Measurements from ENCODE around the gene SMAD5.

SMAD5 gene

GRCh38 chr5:136198453-136198852 is 65.8 kb downstream of the SMAD5 start:
- DNase-seq = no peak

DNA sequence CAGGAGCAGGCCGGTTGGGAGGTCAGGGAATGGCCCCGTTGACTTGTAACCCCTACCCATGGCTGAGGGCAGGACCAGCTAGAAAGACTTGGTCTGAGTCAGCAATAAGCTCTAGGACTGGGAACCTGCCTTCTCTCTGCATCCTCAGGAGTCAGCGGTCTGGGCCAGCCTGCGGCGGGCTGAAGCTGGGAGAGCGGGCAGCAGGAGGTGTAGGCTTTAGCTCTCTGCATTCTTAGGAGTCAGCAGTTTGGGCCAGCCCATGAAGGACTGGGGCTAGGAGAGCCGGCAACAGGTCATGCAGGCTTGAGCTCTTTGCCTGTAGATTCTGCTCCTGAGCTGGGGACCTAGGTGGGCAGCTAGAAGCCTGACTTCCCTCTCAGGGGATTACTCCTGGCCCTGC is 66.8 kb downstream of the SMAD5 start:
- DNase-seq = no peak

DNA sequence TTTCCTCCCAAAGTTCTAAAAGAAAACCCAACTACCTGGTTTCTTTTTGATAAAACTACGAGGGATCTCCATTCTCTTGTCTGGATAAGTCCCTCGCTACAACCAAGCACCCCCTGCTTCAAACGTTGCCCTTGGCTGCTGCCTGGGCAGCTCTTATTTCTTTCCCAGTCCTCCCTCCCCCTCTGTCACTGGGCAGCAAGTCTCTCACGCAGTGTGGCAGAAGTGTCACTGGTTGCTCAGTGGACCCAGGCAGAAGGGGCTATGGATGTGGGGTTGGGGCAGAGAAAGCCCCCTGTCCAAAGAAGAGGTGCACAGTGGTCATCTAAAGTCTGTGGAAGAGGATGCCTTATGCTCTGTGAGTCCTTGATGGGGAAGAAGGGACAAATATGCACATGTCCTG is 67.5 kb downstream of the SMAD5 start:
- no peak for DNase-seq

DNA sequence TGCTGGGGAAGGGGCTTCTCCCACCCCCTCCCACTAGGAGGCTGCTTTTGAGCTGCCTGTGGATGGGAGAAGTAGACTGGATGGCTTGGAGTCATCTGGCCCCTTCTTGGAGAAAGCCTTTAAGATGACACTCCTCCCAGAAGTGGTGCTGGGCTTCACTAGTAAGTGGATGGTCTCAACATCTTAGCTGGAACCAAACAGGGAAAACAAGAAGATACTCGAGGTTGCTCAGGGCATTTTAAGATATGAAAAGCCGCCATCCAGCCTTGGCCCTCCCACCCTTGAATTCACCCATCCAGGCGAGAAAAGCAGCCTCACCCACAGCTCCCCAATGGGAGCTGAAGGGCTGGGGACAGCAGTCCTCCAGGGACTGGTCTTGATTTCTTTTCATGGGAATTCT is 68.1 kb downstream of the SMAD5 start:
- no peak for DNase-seq

- DNase-seq = no peak
Measured at GRCh38 chr5:136201870-136202269, 69.2 kb downstream of the SMAD5 start.

DNA sequence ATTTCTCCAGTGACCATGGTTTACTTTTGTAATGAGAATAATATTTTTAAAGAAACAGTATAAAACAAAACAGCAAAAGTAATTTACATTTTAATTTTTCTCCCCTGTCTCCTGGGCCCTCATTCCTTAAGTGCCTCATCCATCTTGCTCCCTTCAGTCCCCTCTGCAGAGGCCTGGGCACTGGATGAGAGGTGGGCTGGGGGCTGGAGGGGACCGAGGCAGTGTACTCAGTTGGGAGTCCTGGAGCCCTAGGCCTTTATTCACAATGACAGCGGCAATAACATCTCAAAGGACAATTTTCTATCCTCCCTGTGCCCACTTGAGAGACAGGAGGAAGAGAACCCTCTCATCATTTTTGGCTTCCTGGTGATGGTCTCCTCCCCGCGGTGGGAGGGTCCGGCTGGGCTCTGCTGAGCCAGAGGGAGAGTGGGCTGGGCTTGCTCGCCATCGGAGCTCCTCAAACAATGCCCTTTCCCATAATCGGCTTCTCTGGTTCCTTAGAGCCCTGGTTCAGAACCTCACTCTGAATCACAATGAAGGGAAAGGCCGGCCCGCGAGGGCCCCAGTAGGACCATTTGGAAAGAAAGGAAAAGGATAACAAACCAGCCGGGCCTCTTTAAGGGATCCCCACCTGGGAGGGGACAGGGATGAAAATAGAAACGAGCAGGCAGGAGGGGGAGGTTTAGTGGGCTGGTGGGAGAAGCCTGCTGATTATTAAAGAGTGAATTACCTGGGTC is 70.0 kb downstream of the SMAD5 start:
- DNase-seq = no peak

- no peak for DNase-seq
Measured at GRCh38 chr5:136203303-136203922, 70.8 kb downstream of the SMAD5 start.

DNA sequence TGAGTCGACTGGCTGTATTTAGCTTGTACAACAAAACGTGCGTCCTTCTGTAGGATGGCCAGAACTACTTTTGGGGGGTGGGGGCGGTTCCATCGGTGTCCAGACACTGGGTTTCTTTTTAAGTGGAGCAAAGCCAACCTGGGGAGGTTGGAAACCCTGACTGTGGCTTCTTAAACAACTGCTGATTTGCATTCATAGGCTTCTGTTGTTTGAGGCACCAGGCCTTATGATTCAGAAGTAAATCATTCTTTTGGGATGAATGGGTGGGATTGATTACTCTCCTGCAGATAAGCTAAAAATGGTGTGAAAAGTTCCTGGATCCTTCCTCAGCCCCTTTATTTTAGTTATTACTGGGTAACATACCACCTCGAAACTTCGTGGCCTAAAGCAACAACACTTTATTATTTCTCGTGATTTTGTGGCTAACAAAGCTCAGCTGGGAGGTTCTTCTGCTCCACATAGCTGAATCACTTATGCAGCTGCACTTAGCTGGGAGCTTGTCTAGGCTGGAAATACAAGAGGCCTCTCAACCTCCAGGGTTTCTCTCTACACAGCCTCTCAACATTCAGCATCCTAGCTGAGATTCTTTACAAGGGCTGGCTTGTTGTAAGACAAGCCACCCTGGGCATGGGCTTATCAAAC is 72.5 kb downstream of the SMAD5 start:
- no peak for DNase-seq

DNA sequence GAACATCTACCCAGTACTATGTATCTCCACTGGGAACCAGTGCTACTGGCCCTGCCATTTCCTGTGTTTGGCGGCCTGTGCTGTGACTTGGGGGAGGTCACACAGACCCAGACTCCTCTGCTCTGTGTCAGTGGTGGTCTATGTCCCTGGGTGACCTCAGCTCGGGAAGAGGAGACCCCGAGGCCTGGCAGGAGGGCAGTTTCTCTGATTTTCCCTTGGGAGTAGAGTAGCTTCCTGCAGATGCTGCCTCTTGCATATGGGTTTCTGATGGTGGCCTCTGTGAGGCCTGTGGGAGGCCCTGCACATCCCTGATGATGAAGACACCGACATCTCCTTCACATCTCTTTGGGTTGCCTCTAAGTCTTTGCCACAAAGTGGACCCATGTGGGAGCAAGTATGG is 73.3 kb downstream of the SMAD5 start:
- DNase-seq = no peak

DNA sequence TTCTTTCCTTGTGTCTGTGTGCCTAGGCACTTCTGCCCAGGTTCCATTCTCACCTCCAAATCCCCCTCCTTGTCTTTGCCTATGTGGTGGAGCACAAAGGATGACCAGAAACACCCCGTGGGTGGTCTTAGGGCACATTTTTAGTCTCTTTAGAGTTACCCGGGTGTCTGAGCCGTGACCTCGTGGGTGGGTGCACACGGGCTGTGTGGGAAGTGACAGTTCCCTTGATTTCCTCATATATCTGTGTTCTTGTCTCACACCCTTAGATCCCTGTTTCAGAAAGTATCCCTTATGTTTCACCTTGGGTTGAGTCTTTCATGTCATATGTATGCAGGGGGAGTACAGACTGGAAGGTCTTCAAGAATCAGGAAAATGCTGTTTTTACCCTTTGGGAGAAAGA is 73.7 kb downstream of the SMAD5 start:
- no peak for DNase-seq

- no peak for DNase-seq
Measured at GRCh38 chr5:136207631-136208030, 75.0 kb downstream of the SMAD5 start.

DNA sequence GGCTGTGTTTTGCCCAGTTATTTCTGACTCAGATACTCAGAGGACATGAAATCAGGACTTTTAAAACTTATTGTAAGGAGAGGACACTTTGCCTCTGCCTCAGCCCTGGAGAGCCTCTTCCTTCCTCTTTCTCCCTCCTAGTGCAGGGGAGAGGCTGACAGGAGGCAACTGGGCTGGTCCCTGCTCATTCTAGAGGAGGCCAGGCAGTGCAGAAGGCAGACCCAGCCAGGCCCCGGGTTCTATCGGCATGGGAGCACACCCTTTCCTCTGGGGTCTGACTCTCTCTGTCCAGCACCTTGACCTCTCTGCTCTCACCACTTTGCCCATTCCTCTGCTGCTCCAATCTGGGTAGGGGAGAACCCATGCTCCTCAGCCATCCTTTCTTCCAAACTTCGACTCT is 76.3 kb downstream of the SMAD5 start:
- DNase-seq = no peak

- no peak for DNase-seq
Measured at GRCh38 chr5:136209346-136209910, 76.8 kb downstream of the SMAD5 start.

GRCh38 chr5:136210259-136210658 is 77.6 kb downstream of the SMAD5 start:
- DNase-seq = no peak

GRCh38 chr5:136211282-136212040 is 78.8 kb downstream of the SMAD5 start:
- DNase-seq = no peak

DNA sequence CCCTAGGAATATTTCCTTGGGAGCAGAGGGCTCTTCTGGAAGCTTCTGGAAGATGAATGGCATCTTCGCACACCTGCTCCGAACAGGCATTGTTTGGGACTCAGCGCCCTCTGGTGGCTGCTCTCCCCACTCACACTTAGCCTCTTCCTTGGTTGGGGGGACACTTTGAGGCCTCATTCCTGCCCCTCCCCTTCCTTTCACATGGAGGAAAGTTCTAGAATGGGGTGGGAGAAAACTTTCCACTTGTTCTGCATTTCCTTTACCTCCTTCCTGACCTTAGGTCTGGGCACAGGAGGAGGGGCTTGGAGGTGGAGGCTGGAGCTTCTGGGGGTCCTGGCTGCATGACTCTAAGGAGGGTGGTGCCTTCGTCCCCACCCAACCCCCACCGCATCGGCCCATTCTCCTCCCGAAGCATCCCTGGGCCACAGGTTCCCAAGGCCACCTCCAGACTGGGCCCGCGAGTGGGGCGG is 79.6 kb downstream of the SMAD5 start:
- peak; percentile 65 for DNase-seq

GRCh38 chr5:136213919-136214493 is 81.4 kb downstream of the SMAD5 start:
- DNase-seq = no peak

GRCh38 chr5:136215812-136216211 is 83.2 kb downstream of the SMAD5 start:
- DNase-seq = no peak

GRCh38 chr5:136216230-136216629 is 83.6 kb downstream of the SMAD5 start:
- no peak for DNase-seq

- no peak for DNase-seq
Measured at GRCh38 chr5:136221340-136221739, 88.7 kb downstream of the SMAD5 start.

GRCh38 chr5:136222580-136223235 is 90.1 kb downstream of the SMAD5 start:
- no peak for DNase-seq

GRCh38 chr5:136225796-136226195 is 93.2 kb downstream of the SMAD5 start:
- DNase-seq = no peak
